Amniotic stem cell (primary cell): ENCODE results near the gene UBL7.
"Not testable (repeated sequence)": the region's sequence is repeated elsewhere in the genome, so short reads cannot be mapped to it uniquely, and the experiment has no call there.

ENCODE experiments used
- DNase-seq: peaks from one replicate; lab custom pipeline; 2025; lab: John Stamatoyannopoulos, UW

The UBL7 gene, protein sequence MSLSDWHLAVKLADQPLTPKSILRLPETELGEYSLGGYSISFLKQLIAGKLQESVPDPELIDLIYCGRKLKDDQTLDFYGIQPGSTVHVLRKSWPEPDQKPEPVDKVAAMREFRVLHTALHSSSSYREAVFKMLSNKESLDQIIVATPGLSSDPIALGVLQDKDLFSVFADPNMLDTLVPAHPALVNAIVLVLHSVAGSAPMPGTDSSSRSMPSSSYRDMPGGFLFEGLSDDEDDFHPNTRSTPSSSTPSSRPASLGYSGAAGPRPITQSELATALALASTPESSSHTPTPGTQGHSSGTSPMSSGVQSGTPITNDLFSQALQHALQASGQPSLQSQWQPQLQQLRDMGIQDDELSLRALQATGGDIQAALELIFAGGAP

DNA sequence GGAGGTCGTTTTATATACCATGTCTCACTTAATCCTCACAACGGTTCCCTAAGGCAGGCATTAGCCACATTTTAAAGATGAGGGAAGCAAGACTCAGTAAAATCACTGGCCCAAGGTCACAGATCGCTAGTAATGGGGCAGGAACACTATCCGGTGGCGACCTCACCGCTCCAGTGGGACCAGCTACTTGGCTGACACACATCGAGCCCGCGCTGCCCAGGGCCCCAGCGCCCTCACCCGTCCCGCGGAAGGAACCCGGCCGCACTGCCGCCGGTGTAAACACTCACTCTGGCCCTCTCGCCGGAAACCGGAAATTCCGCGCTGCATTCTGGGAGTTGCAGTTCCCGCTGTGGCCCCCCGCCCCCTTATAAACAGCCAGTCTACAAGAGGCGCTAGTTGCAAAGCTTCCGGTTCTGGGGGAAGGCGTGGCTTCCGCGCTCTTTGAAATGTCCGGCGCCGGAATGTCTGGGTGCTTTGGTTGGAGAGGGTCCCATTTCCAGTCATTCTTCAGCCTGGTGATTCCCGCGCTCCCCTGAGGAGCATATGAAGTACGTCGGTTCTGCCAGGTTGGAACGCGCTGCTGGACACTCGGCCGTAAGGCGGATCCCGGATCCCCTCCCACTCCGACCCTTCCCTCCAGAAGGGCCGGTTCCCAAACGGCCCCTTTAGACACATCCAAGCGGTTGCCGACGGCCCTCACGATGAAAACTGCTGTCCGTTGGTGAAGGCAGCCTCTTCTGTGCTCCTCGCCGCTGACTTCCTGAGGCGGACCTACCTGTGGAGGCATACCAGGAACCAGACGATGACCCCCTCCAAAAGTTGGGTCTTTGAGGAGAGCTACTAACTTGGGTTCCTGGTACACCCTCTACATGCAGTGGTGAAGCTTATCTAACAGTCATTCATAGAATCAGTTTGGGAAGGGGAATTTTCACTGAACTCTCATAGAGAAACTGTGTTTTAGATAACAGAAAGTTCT lies at the start of gene UBL7:
UBL7 (minus strand) TSS at position 290 of the 976 bp plus-strand sequence. CDS start 2,293 bp downstream, outside the sequence.
- peak; percentile 96 for DNase-seq

DNA sequence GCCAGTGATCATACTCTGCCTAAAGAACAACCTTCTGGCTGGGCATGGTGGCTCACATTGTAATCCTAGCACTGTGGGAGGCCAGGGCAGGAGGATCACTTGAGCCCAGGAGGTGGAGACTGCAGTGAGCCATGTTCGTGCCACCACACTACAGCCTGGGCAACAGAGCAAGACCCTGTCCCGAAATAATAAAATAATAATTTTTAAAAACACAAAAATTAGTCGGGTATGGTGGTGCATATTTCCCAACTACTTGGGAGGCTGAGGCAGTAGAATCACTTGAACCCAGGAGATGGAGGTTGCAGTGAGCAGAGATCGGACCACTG lies 45.5 kb upstream of the UBL7 start:
- DNase-seq, result no peak

DNA sequence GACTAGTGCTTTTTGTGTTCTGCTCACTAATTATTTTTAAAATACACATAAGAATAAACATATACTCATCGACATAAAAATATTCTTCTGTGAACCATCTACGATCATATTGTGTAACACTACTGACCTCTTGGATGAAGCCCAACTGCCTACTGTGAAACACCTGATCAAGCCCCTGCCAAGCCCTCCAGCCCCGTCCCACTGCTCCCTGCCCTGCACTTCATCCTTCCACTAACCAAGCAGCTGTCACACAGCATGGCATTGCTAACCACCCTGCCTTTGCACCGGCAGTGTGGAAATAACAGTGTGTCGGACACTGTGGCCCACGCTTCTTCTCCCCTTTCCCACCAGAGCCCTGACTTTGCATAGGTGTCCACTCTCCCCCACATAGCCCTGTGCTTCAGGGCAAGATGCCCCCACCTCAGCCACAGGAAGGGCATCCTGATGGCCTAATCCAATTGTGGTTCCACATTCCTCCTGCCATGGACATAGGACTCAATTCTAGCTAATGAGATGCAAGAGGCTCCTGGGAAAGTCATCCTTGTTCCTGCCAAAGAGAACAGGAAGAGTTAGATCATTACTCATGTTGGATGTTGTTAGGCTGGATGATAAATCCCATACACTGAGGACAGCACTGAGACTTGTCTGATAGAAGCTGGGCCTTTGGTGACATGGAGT lies 45.0 kb upstream of the UBL7 start:
- DNase-seq, result no peak

DNA sequence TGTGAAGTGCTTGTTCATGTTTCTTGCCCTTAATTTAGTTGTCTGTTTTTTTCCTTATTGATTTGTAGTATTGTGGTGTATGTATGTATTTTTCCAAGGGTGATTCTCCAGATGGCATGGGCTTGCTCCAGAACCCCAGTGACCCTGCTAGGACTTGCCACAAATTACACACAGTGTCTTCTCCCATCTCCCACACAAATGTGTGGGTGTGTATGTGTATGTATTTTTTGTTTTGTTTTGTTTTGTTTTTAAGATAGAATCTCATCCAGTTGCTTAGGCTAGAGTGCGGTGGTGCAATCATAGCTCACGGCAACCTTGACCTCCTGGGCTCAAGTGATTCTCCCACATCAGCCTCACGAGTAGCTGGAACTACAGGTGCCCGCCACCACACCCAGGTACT lies 43.9 kb upstream of the UBL7 start:
- DNase-seq, result no peak

DNA sequence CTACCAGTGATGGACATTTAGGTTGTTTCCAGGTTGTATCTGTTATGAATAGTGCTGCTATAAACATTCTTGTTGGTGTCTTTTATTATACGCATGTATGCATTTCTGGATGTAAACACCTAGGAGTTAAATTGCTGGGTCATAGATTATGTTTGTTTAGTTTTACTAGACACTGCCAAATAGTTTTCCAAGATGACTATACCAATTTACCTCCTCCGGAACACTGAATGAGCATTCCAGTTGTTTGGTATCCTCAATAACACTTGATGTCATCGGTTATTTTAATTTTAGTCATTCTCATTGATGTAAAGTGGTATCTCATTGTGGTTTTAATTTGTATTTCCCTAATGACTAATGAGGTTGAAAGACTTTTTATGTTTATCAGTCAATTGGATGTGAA lies 43.5 kb upstream of the UBL7 start:
- DNase-seq, result no peak

DNA sequence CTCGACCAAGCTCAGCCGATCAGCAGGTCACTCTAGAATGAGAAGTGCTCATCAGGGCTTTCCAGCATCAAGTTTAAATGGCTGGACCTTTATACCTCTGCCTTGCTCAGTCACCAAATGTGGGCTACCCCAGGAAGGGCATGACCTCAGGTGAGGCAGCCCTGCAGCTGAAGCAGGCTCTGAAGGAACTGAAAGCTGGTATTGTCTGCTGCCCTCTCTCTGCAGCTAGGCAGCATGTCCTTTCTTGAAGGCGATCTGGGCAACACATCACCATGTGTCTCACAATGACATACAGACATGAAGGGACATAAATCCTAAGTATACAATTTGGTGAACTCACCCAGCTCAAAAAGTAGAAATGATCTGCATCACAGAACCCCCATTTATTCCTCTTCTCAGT lies 41.3 kb upstream of the UBL7 start:
- DNase-seq, result no peak

DNA sequence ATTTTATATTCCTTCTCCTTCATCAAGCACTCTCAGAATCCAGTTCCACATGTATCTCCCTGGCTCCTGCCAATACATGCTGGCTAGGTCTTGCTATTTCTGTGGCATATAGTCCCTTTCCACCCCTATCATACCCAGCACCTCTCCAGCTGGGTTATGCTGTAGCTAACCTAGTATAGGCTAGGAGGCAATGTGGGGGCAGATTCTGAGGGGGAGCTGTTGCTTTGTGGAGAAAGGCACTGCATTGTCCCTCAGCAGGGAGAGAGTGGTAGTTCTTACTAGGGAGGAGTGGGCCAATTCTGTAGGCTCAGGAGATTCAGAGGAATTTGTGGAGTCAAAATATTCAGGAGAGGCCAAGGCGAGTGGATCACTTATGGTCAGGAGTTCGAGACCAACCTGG lies 39.4 kb upstream of the UBL7 start:
- no peak for DNase-seq

DNA sequence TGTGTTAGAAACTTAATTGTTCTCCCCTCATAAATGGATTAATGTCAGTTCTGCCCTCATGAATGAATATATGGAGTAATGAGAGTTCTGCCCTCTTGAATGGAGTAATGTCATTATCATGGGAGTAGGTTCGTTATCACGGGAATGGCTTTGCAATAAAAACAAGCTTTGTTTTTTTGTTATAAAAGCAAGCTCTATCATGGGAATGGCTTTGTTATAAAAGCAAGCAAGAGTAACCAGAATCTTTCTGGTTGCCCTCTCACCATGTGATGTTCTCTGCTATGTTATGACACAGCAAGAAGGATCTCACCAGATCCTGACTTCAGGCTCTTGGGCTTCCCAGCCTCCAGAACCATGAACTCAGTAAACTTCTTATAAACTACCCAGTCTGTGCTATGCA lies 38.4 kb upstream of the UBL7 start:
- DNase-seq, result no peak

DNA sequence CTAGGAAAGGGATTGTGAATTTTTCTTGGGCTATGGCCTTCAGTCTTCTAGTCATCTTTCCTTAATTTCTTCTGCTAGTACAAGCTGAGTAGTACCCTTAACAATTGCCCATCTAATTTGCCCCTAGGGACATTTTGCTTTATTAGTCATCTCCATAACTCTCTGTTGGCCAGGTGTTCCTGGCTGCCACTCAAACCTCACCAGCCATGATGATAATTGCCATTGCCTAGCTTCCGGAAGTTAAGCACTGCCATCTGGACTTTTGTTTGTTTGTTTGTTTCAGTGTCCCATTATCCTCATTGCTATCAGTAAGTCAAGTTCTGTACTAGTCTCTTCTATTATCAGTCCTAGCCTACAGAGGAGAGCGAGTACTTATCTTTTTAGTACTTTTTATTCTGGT lies 36.6 kb upstream of the UBL7 start:
- no peak for DNase-seq

DNA sequence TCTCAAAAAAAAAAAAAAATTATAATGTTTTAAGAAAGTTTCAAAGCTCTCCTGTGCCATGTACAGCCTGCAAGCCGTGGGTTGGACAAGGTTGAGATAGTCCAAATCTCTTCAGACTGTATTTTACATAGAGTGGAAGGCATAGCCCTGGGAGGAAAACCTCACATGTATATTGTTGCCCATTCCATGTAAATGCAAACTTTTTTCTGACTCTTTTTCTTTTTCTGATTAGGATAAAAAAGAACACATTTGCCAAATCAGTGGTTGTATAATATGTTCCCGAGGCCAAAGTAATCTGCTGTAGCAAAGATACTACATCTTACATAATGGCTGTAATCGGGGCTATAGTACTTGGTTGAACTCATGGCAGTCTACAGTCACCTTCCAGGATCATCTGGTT lies 35.7 kb upstream of the UBL7 start:
- DNase-seq, result no peak

DNA sequence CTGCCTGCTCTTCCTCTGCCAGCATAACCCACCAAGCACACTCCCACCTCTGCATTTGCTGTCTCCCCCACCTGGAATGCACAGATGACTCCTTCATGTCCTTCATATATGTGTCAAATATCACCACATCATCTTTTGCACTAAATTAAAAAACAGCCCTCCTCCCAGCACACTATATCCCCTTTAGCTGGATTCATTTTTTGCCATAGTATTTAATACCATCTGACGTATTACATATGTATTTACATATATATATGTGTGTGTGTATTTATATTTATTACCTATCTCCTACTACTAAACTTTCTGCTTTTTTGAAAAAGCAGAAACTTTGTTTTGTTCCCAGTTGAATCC lies 29.4 kb upstream of the UBL7 start:
- DNase-seq, result no peak

DNA sequence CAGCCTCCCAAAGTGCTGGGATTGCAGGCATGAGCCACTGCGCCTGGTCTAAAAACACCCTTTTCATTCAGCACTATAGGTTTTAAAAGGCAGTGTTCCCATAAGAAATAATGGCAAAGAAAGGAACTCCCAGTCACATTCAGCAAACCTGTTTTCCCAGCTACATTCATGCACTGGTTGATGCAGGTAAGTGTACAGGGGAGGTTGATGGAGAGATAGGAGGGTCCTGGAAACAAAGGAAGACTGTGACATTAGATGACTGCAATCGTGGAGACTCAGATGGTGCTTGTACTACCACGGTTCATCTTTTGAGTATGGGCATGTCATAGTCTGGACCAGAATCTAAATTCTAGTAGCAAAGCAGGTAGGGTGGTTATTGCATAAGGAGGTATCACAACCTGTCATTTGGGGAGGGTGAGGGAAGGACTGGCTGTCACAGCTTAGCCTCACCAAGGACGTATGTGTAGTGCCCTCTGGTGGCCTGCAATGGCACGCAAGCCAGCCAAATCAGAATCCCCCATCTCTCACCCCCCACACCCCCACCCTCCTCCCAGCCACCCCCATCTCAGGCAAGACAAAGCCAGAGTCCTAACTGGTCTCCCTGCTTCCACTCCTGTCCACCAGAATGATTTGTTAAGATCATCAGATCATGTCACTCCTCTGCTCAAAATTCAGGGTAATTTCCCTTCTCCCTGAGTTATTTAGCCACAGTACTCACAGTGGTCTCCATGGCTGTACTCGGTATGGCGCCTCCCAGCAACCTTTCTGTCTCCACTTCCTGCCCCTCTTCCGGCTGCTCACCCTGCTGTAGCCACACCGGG lies 28.8 kb upstream of the UBL7 start:
- peak; percentile 3 for DNase-seq

DNA sequence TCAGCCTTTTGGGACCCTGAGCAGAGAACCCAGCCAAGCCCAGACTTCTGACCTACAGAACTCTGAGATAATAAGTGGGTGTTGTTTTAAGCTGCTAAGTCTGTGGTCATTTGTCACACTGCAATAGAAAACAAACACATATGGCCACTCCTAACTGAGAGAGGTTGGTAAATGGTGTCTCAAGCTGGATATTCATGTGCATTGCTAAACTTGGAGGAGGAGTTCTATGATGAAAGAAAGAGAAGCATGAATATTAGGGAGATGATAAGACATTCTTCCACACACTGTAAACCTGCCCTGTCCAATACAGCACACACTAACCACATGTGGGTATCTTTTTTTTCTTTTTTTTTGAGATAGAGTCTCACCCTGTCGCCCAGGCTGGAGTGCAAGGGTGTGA lies 27.8 kb upstream of the UBL7 start:
- DNase-seq, result no peak

DNA sequence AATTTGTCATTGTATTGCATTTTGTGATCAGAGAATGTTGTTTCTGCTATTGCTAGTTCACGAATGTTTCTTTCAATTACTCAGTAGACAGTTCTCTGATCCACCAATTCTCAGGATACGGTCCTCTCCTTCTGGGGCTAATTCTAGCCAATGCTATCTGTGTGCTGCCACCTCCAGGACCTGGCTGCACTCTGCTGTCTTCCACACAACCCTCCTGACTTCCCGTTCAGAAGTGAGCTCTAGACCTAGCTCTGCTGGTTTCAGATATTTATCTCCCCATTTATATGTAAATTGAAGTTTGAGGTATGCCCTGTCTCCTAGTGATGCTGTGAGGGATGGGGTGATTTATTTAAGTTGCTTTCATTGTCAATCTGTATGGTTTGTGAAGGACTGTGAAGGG lies 21.7 kb upstream of the UBL7 start:
- DNase-seq, result no peak

DNA sequence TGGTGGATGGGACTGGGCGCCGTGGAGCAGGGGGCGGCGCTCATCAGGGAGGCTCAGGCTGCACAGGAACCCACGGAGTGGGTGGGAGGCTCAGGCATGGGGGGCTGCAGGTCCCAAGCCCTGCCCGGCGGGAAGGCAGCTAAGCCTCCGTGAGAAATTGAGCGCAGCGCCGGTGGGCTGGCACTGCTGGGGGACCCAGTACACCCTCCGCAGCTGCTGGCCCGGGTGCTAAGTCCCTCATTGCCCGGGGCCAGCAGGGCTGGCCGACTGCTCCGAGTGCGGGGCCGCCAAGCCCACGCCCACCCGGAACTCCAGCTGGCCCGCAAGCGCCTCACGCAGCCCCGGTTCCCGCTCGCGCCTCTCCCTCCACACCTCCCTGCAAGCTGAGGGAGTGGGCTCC lies 19.4 kb upstream of the UBL7 start:
- not testable (repeated sequence) for DNase-seq

DNA sequence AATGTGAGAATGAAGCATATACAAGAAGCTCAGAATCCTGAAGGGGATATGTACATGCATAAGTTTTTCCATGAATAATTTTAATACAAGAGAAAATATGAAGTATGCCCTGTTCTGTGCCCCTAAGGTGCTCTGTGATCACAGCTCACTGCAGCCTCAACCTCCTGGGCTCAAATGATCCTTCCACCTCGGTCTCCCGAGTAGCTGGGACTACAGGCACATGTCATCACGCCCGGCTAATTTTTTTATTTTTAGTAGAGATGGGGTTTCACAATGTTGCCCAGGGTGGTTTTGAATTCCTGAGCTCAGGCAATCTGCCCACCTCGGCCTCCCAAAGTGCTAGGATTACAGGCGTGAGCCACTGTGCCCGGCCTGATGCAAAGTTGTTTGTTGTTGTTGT lies 10.7 kb upstream of the UBL7 start:
- DNase-seq, result not testable (repeated sequence)

DNA sequence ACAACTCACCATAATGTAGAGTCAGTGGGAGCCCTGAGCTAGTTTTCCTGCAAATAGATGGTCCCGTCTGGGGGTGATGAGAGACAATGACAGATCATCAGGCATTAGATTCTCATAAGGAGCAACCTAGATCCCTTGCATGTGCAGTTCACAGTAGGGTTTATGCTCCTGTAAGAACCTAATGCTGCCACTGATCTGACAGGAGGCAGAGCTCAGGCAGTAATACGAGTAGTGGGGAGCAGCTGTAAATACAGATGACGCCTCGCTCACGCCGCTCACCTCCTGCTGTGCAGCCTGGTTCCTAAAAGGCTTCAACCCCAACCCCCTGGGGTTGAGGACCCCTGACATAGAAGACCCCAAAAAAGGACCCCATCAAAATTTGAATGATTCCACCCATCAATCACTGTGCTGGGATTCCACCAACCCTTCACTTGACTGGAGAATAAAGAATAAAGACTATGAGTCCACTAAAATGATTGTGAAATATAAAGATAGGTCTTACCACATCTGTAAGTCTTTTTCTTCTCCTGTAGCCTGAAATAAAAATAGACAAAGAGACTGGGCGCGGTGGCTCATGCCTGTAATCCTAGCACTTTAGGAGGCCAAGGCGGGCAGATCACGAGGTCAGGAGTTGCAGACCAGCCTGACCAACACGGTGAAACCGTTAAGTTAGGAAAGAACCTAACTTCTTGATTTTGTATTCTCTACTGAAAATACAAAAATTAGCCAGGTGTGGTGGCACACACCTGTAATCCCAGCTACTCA lies 9.9 kb upstream of the UBL7 start:
- no peak for DNase-seq

DNA sequence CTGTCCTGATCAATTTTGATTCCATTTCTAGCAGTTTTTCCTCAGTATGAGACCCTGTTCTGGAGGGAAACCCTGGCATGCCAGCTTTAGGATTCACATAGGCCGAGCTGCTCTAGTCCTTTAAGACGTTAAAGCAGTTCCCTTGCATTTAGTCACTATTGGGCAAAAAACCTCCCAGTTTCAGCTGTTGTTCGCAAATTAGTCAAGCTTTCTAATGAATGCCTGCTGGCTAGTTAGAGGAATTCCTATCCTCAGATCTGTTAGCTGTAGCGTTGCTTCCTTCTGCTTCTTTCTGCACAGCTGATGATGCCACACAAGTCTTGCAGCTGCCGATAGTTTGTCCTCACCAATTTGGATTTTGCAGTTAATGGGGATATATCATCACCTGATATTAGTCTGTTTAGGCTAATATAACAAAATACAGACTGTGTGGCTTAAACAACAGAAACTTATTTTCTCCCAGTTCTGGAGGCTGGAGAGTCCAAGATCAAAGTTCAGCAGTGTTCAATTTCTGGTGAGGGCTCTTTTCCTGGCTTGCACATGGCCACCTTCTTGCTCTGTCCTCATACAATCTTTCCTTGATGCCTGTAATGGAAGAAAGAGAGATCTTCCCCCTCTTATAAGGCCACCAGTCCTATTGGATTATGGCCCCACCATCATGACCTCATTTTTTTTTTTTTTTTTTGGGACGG lies 7.5 kb upstream of the UBL7 start:
- no peak for DNase-seq

DNA sequence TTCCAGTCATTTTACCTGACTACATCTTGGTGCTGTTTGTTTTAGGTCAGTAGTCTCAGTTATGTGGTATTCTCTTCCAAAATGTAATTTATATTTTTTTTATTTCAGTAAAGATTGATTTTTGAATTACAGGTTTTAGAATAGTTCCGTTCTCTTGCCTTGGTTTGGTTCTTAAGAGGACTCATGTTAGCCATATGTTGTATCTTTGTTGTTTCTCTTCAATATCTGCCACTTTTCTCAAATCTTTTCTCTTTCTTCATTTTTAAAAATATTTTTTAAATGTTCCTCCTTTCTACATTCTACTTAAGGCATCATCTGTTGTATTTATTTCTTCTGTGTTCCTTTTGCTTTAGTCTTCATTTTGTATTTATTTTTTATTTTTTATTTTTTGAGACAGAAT lies 5.6 kb upstream of the UBL7 start:
- no peak for DNase-seq

DNA sequence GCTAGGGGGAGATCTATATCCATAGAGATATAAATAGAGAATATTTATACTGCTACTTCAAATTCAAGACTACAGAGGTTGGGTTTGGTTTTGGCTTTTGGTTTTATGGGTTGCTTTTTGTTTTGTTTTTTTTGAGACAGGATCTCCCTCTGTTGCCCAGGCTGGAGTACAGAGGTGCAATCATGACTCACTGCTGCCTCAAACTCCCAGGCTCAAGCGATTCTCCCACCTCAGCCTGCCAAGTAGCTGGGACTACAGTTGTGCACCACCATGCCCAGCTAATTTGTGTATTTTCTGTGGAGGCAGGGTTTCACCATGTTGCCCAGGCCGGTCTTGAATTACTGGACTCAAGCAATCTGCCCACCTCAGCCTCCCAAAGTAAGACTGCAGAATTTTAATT lies 3.9 kb upstream of the UBL7 start:
- no peak for DNase-seq

DNA sequence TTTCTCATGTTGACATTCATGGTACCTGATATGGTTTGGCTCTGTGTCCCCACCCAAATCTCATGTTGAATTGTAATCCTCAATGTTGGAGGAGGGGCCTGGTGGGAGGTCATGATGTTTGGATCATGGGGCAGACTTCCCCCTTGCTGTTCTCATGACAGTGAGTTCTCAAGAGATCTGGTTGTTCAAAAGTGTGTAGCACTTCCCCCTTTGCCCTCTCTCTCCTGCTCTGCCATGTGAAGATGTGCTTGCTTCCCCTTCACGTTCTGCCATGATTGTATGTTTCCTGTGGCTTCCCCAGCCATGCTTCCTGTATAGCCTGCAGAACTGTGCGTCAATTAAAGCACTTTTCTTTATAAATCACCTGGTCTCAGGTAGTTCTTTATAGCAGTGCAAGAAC lies 3.3 kb upstream of the UBL7 start:
- DNase-seq, result no peak
